SK-MEL-5 (cell line): ENCODE measurements around the gene MATN3. TPM values are rescaled to one million over a fixed set of nuclear protein-coding genes. Genes with fewer than 3 reads are reported as not detected.

ENCODE experiments used
- DNase-seq: peaks from one replicate; pipeline ENCODE4 v3.0.0-alpha.2; 2016; ENCODE audit warnings: low read depth, low spot score
- in situ Hi-C: cut with HindIII; loops from 2 replicates; pipeline ENCODE4 v1.10.0; 2016; ENCODE audit warnings: low sequenced_read_pairs, high pct_unique_total_duplicates, low pct_unique_long_range_greater_than_20kb
- total RNA-seq: library from RNA; depleted of rRNA; stranded (reverse); fragments of >200 nt; shearing (Covaris generic); gene quantifications from 2 replicates; pipeline ENCODE4 v1.2.3, GENCODE V29; 2014; rRNA removed

Gene MATN3
- total RNA-seq, 1 experiment from 2014 or later, result 0.34 TPM

GRCh38 chr2:19963386-19963785 lies 49.1 kb downstream of the MATN3 start:
- no peak for DNase-seq
- in situ Hi-C loops, result no loop called here

- in situ Hi-C loops, result no loop called here
- DNase-seq, result peak; percentile 89
Observed at GRCh38 chr2:19955544-19956422, 56.7 kb downstream of the MATN3 start.

GRCh38 chr2:19949071-19949470 lies 63.4 kb downstream of the MATN3 start:
- in situ Hi-C loops, result loop anchor here (10.0 kb wide), 1 partner anchor 146 kb away; no protein-coding TSS in a partner anchor
- no peak for DNase-seq

DNA sequence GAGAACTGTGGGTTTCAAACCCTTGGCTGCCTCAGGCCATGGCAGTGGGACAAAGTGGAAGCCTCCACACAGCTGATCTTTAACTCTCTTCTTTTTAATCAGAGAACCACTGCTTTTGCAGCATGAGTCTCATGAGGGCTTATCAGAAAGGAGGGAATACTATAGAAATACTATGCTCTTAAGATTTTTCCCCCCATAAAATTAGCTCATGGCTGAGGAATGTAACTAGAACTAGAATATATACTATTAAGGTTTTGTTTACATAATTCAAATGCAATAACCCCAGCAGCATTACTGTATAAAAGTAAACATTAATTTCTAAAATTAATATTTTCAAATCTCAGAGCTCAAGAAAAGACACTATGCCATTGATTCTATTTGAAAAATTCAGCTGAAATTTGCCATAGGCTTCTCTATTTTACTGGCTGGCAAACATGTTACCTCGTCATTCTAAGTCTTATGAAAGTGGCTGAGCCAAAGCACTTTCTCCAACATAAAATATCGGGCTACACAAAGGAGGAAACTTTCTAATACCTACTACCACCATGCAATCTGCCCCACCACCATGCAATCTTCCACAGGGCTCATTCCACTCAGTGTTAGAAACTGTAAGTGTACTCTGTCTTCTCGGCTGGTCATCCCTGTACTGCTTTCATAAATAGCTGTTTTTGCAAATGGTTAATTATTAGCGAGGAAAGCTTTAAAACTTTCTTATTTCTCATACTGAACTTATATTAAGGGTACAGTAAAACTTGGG lies 65.1 kb downstream of the MATN3 start:
- no peak for DNase-seq
- in situ Hi-C loops, result loop anchor here (10.0 kb wide), 1 partner anchor 147 kb away; no protein-coding TSS in a partner anchor

DNA sequence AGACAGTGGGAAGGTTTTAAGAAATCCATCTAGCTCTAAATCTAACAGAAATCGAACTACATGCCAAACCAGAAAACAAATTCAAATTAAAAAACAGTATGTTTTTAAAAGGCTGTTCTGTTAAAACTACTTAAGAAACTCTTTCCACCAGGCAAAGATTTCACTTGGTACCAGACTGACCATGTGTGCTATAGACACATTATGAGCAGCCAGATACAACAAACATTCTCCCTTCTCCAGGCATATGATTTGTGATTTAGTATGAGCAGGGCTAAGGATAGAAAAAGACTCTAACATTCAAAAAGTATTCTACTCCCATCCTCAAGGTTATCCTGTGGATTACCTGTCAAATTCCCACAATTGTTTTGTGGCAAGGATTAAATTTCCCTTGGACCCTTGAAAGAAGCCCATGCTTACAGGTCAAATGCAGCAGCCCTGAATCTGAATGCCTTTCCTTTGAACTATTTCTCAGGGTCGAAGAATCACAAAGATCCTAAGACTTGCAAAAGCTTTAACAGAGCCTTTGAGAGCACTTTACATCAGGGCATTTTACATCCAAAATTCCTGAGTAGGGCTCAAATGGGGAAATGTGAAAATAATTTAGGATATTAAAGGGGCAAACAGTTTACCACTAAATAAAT lies 68.1 kb downstream of the MATN3 start:
- DNase-seq, result no peak
- in situ Hi-C loops, result loop anchor here (10.0 kb wide), 1 partner anchor 150 kb away; no protein-coding TSS in a partner anchor

- in situ Hi-C loops, result loop anchor here (10.0 kb wide), 1 partner anchor 152 kb away; no protein-coding TSS in a partner anchor
- no peak for DNase-seq
Observed at GRCh38 chr2:19943189-19943588, 69.3 kb downstream of the MATN3 start.

DNA sequence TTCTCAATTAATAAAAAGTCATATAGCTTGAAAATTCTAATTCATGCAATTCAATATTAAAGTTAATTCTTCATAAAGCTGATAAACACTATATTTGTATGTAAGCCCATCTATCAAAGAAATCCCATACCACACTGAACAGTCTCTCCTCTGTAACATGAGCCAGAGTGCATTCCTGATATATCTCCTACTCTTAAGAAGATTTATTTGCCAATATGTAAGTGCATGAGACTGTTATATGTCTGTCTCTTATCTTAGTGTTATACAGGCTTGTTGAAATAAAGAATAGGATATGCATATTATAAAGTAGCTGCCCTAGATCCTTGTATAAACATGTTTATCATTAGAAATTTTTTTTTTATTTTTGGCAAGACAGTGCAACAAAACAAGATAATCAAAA lies 70.3 kb downstream of the MATN3 start:
- in situ Hi-C loops, result loop anchor here (10.0 kb wide), 1 partner anchor 153 kb away; no protein-coding TSS in a partner anchor

More for the DNA sequence above, 70.3 kb downstream of the MATN3 start:
- DNase-seq, result no peak

Other genes starting within 250 kb of the MATN3 start
- gene TTC32, start 110.7 kb downstream of the MATN3 start, total RNA-seq, result 10.8 and 12.2 TPM in 2 replicates
- gene WDR35, start 22.6 kb downstream of the MATN3 start, total RNA-seq, result 19.5 and 20.1 TPM in 2 replicates
- 105 and 108 TPM in 2 replicates for gene LAPTM4A, start 39.0 kb upstream of the MATN3 start, total RNA-seq
- 24.0 and 26.5 TPM in 2 replicates for gene SDC1, start 212.5 kb upstream of the MATN3 start, total RNA-seq